ENCODE measurements around the gene EFL1.
"Not testable (repeated sequence)": the region's sequence is repeated elsewhere in the genome, so short reads cannot be mapped to it uniquely, and the experiment has no call there.

The EFL1 gene

DNA sequence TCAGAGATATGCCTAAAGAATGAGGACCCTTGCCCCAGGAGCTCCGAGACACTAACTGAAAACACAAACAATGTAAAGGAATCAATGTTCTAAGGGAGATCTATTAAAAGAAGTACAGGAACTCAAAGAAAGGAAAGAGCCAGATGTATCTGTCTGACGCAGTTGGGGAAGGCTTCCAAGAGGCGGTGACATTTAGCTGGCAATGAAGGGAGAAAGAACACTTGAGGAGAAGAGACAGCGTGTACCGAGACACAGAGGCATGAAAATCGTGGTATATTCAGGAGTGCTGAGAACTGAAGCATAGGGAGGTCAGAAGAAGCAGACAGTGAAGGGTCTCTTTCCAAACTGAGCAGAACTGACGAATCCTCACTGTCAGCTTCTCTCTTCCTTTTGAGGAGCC lies 66.7 kb downstream of the EFL1 start:
- DNase-seq: not testable (repeated sequence)

DNA sequence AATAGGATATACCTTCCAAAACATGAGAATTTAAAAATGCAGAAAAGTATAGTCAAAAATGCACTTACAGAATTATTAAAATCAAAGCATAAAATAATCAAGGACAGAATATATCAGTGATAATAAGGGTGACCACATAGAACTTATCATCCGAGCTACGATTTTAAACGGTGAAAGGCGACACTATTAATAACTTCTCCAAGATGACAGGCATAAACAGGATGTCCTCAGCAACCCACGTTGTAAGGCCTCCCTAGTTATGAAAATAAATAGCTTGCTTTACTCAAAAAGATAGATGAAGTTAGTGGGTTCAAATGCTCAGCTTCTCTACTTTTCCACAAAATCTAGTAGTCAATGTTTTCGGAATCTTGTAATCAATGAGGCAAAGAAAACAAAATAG lies 68.0 kb downstream of the EFL1 start:
- not testable (repeated sequence) for DNase-seq

GRCh38 chr15:82193435-82193834 lies 69.1 kb downstream of the EFL1 start:
- not testable (repeated sequence) for DNase-seq

DNA sequence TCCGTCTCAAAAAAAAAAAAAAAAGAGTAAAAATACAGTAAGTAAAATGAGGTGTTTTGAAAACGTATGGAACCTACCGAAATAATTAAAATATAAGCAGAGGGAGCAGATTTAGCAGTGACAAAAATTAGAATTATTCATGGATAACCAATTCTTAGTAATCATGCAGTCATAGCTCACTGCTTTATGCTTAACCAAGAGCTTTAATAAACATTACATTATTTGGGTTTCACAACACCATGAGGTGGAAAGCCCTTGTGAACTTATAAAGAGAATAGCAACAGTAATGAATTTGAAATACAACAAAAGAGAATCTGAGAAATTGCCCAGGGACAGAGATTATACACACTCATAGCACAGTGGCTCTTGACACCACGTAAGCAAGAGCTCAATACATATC lies 70.1 kb downstream of the EFL1 start:
- DNase-seq: not testable (repeated sequence)

DNA sequence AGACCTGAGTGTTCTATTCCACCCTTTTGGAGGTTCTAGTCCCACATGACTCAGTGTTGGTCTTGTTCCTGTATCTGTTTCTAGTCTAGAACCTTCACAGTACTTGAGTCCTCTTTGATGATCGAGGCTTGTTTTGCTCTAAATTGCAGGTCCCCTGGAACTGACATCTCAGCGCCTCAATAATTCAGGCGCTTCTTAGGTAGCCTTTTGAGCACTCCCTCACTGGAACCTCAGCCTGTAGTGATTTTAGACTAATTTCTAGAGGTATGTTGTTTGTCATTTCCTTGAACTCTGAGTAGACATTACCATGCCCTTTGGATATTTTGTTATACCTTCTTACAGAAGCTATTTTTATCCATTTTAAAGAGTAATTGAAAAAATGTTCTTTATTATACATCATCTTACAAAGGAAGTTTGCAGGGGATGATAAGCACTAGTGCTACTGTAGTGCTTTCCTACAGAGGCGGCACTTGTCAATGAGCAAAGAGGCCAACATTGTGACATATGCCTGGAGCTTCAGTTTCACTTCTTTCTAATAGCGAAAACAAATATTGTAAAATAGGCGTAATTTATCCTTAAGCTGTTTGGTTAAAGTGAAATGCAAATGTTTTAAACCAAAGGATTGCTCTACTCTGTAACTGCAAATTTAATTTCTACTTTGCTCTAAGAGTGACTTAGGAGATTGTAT lies 75.7 kb downstream of the EFL1 start:
- DNase-seq: no peak

DNA sequence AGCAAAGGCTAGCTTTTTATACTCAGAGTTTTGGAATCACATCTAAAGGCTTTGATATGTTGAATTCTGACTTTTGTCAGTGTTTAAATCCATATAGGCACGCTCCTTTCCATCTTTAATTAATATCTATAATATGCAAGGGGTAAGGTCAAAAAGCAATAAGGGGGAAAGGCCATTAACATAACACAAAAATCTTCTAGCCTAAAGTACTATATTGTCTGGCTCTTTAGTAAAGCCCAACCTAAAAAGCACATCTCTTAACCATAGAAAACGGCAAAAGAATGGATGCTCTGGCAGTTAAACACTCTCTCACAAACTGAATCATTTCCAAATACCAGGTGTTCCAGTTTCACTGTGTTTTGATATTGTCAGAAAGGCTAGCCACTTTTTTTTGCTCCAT lies 76.4 kb downstream of the EFL1 start:
- no peak for DNase-seq

- DNase-seq: no peak
These were observed 77.8 kb downstream of the EFL1 start for GRCh38 chr15:82184776-82185175.

DNA sequence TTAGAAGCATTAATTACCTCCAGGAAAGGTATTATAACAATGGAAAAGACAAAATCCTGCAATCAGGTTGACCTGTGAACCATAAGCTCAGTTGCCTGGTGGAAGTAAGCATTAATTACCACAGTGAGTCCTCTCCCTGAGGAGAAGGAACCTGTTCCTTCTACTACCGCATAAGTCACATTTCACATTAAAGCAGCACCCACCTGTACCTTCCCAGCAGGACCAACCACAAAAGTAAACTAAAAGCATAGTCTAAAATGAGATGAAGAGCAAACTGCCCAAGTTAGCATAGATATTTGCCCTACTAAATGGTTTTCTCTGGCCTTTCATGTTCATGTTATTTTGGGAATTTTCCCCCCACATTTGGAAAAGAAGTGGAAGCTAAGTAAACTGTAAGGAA lies 78.2 kb downstream of the EFL1 start:
- no peak for DNase-seq

- no peak for DNase-seq
These were observed 79.2 kb downstream of the EFL1 start for GRCh38 chr15:82183121-82184031.

DNA sequence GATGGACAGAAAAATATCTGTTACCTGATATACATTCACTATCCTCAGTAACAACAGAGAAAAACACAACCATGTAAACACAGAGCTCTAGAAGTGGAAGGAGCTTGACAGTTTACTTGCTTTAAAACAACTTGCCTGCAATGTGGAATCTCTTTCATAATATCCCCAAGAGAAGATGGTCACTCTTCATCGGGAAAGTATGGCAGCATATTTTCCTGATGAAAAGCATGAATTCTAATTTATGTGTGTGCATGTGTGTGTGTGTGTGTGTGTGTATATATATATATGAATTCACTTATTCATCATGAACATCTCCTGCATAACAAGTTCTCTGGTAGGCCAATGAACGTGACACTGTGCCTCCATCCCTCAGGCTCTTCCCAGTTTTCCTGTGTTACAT lies 81.2 kb downstream of the EFL1 start:
- DNase-seq: no peak

GRCh38 chr15:82178061-82178460 lies 84.5 kb downstream of the EFL1 start:
- DNase-seq: no peak

DNA sequence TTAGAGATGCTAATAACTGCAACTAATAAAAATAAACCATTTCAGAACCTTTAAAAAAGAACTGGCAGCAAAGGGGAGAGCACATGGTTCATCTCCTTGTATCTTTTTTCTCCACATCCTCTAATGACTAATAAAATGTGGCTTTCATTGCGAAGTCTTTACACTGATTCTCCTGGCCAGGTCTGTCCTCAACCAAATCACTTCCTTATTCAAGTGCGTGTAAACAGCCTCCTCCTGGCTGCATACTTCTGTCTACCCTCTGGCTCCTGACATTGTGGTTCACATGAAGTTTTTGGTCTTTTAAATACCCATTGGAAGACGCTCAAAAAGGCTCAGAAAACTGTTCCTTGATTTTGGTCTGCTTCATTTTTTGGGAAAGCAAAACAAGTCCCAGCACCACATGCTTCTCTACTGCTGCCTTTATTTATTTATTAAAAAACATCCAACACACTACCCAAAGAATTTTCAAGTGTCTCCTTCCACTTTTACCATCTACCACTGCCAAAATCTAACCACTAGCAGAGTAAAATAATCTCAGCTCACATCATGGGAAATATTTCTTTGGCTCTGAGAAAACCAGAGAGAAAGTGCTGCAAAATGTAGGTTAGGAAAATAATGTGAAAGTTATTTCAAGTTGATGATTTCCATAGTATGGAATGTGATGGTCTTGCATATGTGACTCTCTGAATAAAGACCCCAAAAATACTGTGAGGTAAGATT lies 85.1 kb downstream of the EFL1 start:
- no peak for DNase-seq

GRCh38 chr15:82176542-82176941 lies 86.0 kb downstream of the EFL1 start:
- no peak for DNase-seq

- no peak for DNase-seq
These were observed 87.9 kb downstream of the EFL1 start for GRCh38 chr15:82174471-82175235.

DNA sequence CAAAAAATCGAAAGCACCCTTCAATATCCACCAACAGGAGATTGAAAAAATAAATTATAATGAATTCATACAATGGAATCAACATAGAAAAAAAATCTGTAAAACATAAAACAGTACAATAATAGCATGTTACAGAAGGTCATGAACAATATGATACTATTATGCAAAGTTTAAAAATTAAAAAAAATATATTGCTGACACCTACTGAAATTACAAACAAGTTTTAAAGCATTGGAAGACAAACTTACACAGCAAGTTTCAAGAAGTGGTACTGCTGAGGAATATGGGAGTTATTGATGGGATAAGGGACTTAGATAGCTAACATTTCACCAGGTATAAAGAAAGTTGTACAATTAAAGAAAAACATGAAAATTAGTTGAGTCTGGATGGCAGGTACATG lies 89.4 kb downstream of the EFL1 start:
- DNase-seq: no peak

DNA sequence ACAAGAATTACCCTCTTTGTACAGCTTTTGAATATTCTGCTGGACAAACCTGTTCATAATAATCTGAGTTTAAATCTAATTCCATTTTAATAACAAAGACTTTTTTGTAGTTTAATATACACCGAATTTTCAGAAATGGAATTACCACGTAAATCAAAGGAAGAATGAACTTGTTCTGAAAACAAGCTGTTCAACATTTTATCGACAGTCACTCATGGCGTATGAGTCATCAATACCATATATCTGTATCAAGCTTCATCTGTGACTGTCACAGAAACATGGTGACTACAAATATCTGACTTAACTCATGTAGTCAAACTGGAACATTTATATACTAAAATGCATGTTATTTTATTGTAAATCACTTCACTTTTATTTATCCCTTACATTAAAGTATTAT lies 90.0 kb downstream of the EFL1 start:
- no peak for DNase-seq

DNA sequence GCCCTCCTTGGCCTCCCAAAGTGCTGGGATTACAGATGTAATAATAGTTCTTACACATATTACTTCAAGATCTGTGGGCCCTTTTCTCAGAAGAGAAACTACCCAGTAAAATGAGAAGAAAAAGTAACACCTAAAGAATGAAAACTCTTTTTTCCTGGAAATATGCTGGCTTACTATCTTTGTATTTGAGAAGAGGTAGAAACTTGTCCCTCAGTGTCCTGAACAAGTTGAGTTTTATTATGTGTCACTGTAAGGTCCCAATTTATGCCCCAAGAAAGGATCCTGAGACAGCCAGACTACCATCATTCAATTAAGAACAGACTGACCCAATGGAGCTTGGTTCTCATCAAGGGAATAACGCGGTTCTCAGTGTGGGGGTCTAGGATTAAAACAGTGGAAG lies 93.8 kb downstream of the EFL1 start:
- DNase-seq: no peak

DNA sequence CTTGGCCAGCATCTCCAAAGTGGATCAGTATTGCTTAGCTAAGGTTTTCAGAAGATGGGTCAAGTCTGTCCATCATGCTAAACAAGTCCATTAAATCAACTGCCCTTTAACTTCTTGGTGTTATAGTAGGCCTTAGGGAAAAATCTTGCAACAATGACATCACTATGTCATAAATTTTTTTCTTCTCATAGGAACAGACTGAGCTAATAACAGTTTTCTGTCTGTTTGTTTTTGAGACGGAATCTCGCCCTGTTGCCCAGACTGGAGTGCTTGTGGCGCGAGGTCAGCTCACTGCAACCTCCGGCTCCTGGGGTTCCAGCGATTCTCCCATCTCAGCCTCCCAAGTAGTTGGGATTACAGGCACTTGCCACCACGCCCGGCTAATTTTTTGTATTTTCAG lies 94.2 kb downstream of the EFL1 start:
- no peak for DNase-seq

GRCh38 chr15:82165948-82166376 lies 96.6 kb downstream of the EFL1 start:
- no peak for DNase-seq

DNA sequence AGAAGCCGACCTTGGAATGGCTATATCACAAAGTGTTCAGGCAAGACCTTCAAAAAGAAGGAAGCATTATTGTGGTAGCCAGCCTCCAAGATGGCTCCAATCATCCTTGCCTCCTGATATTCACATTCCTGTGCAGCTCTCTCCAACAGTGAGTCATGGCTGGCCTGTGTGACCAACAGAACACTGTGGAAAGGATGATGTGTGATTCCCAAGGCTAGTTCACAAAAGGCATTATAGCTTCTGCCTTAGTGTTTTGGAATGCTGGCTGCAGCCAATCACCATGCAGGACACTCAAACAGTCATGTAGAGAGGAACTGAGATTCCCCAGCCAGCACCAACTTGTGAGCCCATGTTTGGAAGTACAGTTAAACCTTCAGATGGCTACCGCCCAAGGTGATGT lies 102.6 kb downstream of the EFL1 start:
- DNase-seq: no peak

GRCh38 chr15:82158811-82159210 lies 103.7 kb downstream of the EFL1 start:
- DNase-seq: no peak

GRCh38 chr15:82150645-82151044 lies 111.9 kb downstream of the EFL1 start:
- no peak for DNase-seq

GRCh38 chr15:82146990-82147461 lies 115.5 kb downstream of the EFL1 start:
- no peak for DNase-seq
